ENCODE data around the gene EML1. TPM values are rescaled to one million over a fixed set of nuclear protein-coding genes. Genes with fewer than 3 reads are reported as not detected.

EML1 gene
- total RNA-seq, 1 experiment from 2014 or later: 16.1 TPM

GRCh38 chr14:99821519-99822508, 28.6 kb downstream of the EML1 start:
- Mint-ChIP-seq H3K4me1 (peaks cover 41% of the 10 kb centered on the region), H3K9me3 (no peaks in the 10 kb centered on the region), H3K36me3 (no peaks in the 10 kb centered on the region), H3K27ac (no peak overlapping the region), H3K4me3 (no peak overlapping the region), H3K27me3 (ENCODE audit: low read depth) (no peaks in the 10 kb centered on the region)
- ChIA-PET CTCF (interaction anchor here (0.6 to 1.3 kb wide), 3 partner anchors 10 to 29 kb away, joined by 3 to 4 read pairs (median 3); partner anchors contain the start of gene EML1), POLR2A (no interaction called here)
- DNase-seq (ENCODE audit: low spot score): no peak
- no peak for ATAC-seq
- no peak for TF ChIP-seq ELF4 (CRISPR knock-in tag; IDR thresholded peaks at IDR 0.05; ENCODE audit: low read depth)
- TF ChIP-seq SMAD3 (CRISPR knock-in tag; IDR thresholded peaks at IDR 0.05; ENCODE audit: borderline replicate concordance): no peak
- TF ChIP-seq USF2 (CRISPR knock-in tag; IDR thresholded peaks at IDR 0.05): no peak
- TF ChIP-seq ZNF671 (CRISPR knock-in tag; IDR thresholded peaks at IDR 0.05): no peak
- TF ChIP-seq ETV6 (CRISPR knock-in tag; IDR thresholded peaks at IDR 0.05): no peak
- no peak for TF ChIP-seq AFF4 (CRISPR knock-in tag; IDR thresholded peaks at IDR 0.05; ENCODE audit: borderline replicate concordance)
- TF ChIP-seq E2F5 (CRISPR knock-in tag; IDR thresholded peaks at IDR 0.05): no peak
- TF ChIP-seq CREB1 (CRISPR knock-in tag; IDR thresholded peaks at IDR 0.05): no peak
- no peak for TF ChIP-seq FOXP4 (CRISPR knock-in tag; IDR thresholded peaks at IDR 0.05)
- no peak for TF ChIP-seq PRRX2 (CRISPR knock-in tag; IDR thresholded peaks at IDR 0.05)
- no peak for TF ChIP-seq ZNF263 (CRISPR knock-in tag; IDR thresholded peaks at IDR 0.05; ENCODE audit: low read depth)
- no peak for TF ChIP-seq JUN (CRISPR knock-in tag; IDR thresholded peaks at IDR 0.05)
- TF ChIP-seq NR3C1 (CRISPR knock-in tag; conservative IDR thresholded peaks at IDR 0.05; ENCODE audit: low read depth): no peak
- no peak for TF ChIP-seq ZNF423 (CRISPR knock-in tag; IDR thresholded peaks at IDR 0.05)
- TF ChIP-seq OVOL2 (CRISPR knock-in tag; IDR thresholded peaks at IDR 0.05; ENCODE audit: borderline replicate concordance): no peak
- TF ChIP-seq PREB (CRISPR knock-in tag; IDR thresholded peaks at IDR 0.05; ENCODE audit: borderline replicate concordance): no peak
- no peak for TF ChIP-seq FOXJ3 (CRISPR knock-in tag; IDR thresholded peaks at IDR 0.05; ENCODE audit: borderline replicate concordance)
- no peak for TF ChIP-seq JAZF1 (CRISPR knock-in tag; IDR thresholded peaks at IDR 0.05)
- TF ChIP-seq HMGA2 (CRISPR knock-in tag; IDR thresholded peaks at IDR 0.05): no peak

Measured in WTC11 (cell line).